ENCODE measurements around the gene ASIC4. TPM values are rescaled to one million over a fixed set of nuclear protein-coding genes. Genes with fewer than 3 reads are reported as not detected.

Gene ASIC4
- total and polyA plus RNA-seq, 12 donors: 0.15 to 0.43 (median 0.20) TPM; not detected in 7

DNA sequence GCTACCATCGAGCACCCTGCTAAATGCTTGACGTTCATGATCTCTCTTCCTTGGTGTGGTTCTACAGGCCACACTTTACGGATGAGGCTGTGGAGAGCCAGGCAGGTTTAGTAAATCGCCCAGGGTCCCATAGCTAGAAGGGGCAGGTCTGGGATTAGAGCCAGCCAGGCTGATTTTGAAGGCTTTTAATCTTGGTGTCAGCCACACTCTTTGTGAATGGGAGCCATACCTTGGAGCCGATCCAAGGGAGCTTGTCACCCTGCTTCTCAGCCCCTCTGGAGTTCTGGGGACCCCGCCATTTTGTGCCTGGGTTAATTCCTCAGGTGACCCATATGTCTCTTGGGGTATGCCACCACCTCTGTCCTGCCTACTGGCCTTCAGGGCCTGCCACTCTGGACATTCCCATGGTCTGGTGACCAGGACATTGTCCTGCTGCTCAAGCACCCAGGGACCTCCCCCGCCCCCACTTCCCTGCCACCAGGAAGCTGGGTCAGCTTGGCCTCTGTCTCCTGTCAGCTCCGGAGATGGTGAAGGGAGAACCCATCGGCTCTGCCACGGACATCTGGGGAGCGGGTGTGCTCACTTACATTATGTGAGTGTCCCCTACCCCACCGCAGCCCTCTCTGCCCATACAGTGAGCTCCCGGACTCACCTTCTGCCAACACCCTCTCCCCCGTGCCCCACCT, 22.9 kb upstream of the ASIC4 start:
- 54 to 57% methylated on average over 14 of the region's 14 CpGs for WGBS, 2 donors
- intact Hi-C loops (cut with DNase I): loop anchor here in 1 of 10 donors (5.0 kb wide), 1 partner anchor 36 kb away; no protein-coding TSS in a partner anchor

DNA sequence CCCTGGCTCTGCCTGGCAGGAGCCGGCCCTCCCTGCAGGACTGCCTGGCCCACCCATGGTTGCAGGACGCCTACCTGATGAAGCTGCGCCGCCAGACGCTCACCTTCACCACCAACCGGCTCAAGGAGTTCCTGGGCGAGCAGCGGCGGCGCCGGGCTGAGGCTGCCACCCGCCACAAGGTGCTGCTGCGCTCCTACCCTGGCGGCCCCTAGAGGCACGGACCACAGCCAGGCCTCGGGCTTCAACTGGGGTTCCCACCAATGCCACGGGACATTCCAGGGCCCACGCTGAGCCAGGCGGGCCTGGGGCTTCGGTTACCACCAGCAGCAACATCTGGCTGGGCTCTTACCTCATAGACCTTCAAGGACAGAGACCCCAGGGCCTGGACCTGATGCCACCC, 21.7 kb upstream of the ASIC4 start:
- DNase-seq: no peak
- Histone ChIP-seq H3K4me1 (peaks cover 9 to 63% (median 23%) of the 10 kb centered on the region in 9 donors), H3K27ac (peak overlapping the region in 1 of 10 donors; percentile 51), H3K27me3 (peaks cover 0 to 57% (median 31%) of the 10 kb centered on the region in 7 donors), H3K9me3 (no peaks in the 10 kb centered on the region), H3K36me3 (peaks cover 0 to 41% (median 0%) of the 10 kb centered on the region in 9 donors), H3K4me3 (no peak overlapping the region)
- intact Hi-C loops (cut with DNase I): loop anchor here in 1 of 10 donors (5.0 kb wide), 1 partner anchor 35 kb away; no protein-coding TSS in a partner anchor
- TF ChIP-seq, protein P1, sequence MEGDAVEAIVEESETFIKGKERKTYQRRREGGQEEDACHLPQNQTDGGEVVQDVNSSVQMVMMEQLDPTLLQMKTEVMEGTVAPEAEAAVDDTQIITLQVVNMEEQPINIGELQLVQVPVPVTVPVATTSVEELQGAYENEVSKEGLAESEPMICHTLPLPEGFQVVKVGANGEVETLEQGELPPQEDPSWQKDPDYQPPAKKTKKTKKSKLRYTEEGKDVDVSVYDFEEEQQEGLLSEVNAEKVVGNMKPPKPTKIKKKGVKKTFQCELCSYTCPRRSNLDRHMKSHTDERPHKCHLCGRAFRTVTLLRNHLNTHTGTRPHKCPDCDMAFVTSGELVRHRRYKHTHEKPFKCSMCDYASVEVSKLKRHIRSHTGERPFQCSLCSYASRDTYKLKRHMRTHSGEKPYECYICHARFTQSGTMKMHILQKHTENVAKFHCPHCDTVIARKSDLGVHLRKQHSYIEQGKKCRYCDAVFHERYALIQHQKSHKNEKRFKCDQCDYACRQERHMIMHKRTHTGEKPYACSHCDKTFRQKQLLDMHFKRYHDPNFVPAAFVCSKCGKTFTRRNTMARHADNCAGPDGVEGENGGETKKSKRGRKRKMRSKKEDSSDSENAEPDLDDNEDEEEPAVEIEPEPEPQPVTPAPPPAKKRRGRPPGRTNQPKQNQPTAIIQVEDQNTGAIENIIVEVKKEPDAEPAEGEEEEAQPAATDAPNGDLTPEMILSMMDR (IDR thresholded peaks at IDR 0.05): no peak
- 69 to 70% methylated on average over 20 of the region's 20 CpGs for WGBS, 2 donors
- ATAC-seq: no peak

More for the DNA sequence above, 22.9 kb upstream of the ASIC4 start:
- TF ChIP-seq, protein P1 (IDR thresholded peaks at IDR 0.05): no peak
- ATAC-seq (peak in 4 of 8 donors; percentile 1 to 32 (median 12)), DNase-seq (peak in 1 of 2 donors; percentile 45)
- Histone ChIP-seq H3K27me3 (peaks cover 0 to 57% (median 31%) of the 10 kb centered on the region in 7 donors), H3K4me3 (no peak overlapping the region), H3K27ac (peak overlapping the region in 5 of 10 donors; percentile 29 to 60 (median 41)), H3K4me1 (peaks cover 0 to 52% (median 12%) of the 10 kb centered on the region in 9 donors), H3K36me3 (peaks cover 0 to 46% (median 0%) of the 10 kb centered on the region in 9 donors), H3K9me3 (no peaks in the 10 kb centered on the region)

DNA sequence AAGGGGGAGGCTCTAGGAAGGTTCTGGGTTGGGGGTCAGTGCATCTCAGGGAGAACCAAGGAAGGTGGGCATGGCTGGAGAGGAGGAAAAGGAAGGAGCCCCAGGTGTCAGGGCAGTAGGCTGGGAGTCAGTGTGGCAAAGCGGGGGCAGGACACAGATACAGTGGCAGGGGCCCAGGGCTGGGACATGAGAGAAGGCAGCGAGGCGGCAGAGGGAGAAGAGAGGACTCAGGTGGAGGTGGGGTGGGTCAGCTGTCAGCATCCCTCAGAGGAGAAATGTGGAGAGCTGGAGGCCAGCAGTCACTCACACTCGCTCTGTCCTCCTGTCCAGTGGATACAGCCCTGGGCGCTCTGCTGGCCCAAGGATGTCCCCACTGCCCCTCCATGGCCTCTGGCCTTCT, 21.2 kb upstream of the ASIC4 start:
- WGBS, 2 donors: 92 to 99% methylated on average over 5 of the region's 5 CpGs
- DNase-seq (no peak), ATAC-seq (no peak)
- intact Hi-C loops (cut with DNase I): loop anchor here in 1 of 10 donors (5.0 kb wide), 1 partner anchor 34 kb away; no protein-coding TSS in a partner anchor
- Histone ChIP-seq H3K9me3 (no peaks in the 10 kb centered on the region), H3K4me3 (no peak overlapping the region), H3K36me3 (peaks cover 0 to 36% (median 0%) of the 10 kb centered on the region in 9 donors), H3K4me1 (peaks cover 11 to 59% (median 28%) of the 10 kb centered on the region in 9 donors), H3K27ac (no peak overlapping the region), H3K27me3 (peaks cover 0 to 56% (median 31%) of the 10 kb centered on the region in 7 donors)
- TF ChIP-seq, protein P1 (IDR thresholded peaks at IDR 0.05): no peak

DNA sequence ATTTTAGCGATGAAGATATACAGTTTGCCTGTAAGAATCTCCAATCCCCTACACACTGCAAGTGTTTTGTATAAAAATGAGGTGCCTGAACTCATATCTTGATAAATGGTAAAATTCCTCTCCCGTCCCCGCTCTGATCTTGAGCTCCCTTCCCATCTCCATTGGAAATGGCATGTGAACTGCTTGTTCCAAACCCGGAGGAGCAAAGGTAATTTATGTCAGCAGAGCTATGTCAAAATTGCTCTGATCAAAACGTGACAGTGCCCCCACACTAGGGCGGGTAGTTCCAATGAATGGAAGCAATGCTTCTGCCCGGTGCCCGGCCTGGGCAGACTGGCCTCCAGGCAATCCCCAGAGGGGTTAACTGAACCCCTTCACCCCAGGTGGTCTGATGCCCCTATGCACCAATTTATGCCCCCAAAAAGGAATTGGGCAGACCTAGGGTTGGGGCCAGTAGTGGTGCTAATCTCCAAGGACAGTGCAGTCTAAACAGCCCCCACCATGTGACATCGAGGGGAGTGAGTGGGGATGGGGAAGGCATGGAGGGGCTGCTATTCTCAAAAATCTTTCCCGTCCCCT, 19.2 kb upstream of the ASIC4 start:
- Histone ChIP-seq H3K27me3 (peaks cover 0 to 56% (median 18%) of the 10 kb centered on the region in 7 donors), H3K4me1 (peaks cover 19 to 60% (median 42%) of the 10 kb centered on the region in 9 donors), H3K4me3 (no peak overlapping the region), H3K27ac (peak overlapping the region in 4 of 10 donors; percentile 42 to 75 (median 63)), H3K36me3 (peaks cover 0 to 21% (median 0%) of the 10 kb centered on the region in 9 donors), H3K9me3 (no peaks in the 10 kb centered on the region)
- intact Hi-C loops (cut with DNase I): loop anchor here in 2 of 10 donors (5.0 kb wide), 3 partner anchors 32 to 108 kb away; partner anchors contain the start of gene DNPEP (in 1 of the 2)
- WGBS, 2 donors: 24 to 29% methylated on average over 10 of the region's 10 CpGs
- DNase-seq (no peak), ATAC-seq (no peak)
- TF ChIP-seq, protein P1 (IDR thresholded peaks at IDR 0.05): no peak
